Measurements from ENCODE around the gene ARHGEF39. TPM values are rescaled to one million over a fixed set of nuclear protein-coding genes. Genes with fewer than 3 reads are reported as not detected.

ARHGEF39 gene
- total RNA-seq, 1 experiment from 2014 or later = 15.3 TPM

DNA sequence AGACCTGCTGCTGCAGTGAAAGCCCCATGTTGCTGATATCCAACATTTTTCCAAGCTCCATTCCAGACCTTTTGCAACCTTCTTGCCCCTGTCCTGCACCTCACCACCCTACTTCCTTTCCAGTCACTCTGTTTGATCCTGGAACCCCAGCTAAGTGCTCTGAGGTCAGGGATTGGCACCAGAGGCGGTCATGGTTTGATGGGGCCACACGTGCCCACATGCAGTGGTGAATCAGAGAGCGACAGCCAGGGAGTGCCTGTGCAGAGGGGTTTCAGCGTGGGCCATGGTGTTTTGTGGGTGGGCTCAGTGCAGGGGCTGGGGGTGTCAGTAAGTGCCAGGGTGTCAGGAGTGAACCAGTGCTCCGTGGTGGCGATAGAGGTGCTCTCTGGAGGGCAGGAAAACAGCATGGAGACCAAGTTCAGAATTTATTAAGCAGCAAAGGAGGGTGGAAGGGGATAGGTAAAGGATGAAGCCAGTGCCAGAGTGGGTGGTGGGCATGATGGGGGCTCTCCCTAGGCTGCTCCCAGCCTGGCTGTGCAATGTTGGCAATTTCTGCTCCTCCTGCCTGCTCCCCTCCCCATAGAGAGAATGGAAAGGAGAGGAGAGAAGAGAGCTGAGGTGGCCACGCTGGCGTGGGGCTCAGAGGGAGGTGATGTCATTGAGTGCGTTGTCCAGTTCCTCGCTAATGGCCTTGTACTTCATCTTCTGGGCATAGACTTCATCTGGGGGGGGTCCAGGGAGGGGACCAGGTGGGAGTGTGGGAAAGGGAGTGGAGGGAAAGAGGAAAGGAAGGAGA lies 17.7 kb upstream of the ARHGEF39 start:
- no peak overlapping the region for H3K27ac ChIP-seq (ENCODE audit: low read length)
- H3K4me1 ChIP-seq (ENCODE audit: low read length) = peaks cover 16% of the 10 kb centered on the region
- H3K27me3 ChIP-seq (ENCODE audit: low read length) = no peaks in the 10 kb centered on the region
- no peaks in the 10 kb centered on the region for H3K79me2 ChIP-seq (ENCODE audit: low read length)
- no peak overlapping the region for H3K4me2 ChIP-seq (ENCODE audit: low read depth, low read length, poor library complexity, severe bottlenecking)
- no peaks in the 10 kb centered on the region for H4K20me1 ChIP-seq (ENCODE audit: insufficient read depth, low read depth, low read length)
- H3K9ac ChIP-seq (ENCODE audit: low read length) = no peak overlapping the region
- H2AFZ ChIP-seq (ENCODE audit: low read length) = no peak overlapping the region
- no peaks in the 10 kb centered on the region for H3K36me3 ChIP-seq (ENCODE audit: insufficient read depth, low read length)
- DNase-seq = no peak
- no peak overlapping the region for H3K4me3 ChIP-seq (ENCODE audit: low read length)
- H3K9me3 ChIP-seq (ENCODE audit: low read length) = no peaks in the 10 kb centered on the region
- H3K9me2 ChIP-seq (replicated peaks; ENCODE audit: insufficient read depth, low read length) = no peaks in the 10 kb centered on the region

DNA sequence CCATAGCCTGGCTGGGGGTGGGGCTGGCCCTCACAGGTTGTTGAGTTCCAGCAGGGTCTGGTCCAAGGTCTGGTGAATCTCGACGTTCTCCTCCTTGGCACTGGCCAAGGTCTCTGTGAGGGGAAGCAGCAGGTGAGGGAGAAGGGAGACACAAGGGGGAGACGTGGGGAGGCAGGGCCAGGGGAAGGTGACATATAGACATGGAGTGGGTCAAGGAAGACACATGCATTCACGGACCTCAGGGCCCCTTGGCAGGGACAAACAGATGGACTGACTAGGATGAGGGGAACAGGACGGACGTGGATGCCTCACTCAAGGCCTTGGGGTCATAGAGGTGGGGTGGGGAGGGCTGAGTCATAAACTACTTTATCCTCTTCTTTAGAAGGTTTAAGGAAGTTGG lies 17.1 kb upstream of the ARHGEF39 start:
- no peaks in the 10 kb centered on the region for H4K20me1 ChIP-seq (ENCODE audit: insufficient read depth, low read depth, low read length)
- no peak overlapping the region for H2AFZ ChIP-seq (ENCODE audit: low read length)
- H3K9me3 ChIP-seq (ENCODE audit: low read length) = no peaks in the 10 kb centered on the region
- H3K4me1 ChIP-seq (ENCODE audit: low read length) = peaks cover 15% of the 10 kb centered on the region
- no peaks in the 10 kb centered on the region for H3K9me2 ChIP-seq (replicated peaks; ENCODE audit: insufficient read depth, low read length)
- H3K4me2 ChIP-seq (ENCODE audit: low read depth, low read length, poor library complexity, severe bottlenecking) = no peak overlapping the region
- H3K9ac ChIP-seq (ENCODE audit: low read length) = no peak overlapping the region
- H3K36me3 ChIP-seq (ENCODE audit: insufficient read depth, low read length) = no peaks in the 10 kb centered on the region
- no peak for DNase-seq
- no peaks in the 10 kb centered on the region for H3K27me3 ChIP-seq (ENCODE audit: low read length)
- no peak overlapping the region for H3K27ac ChIP-seq (ENCODE audit: low read length)
- H3K79me2 ChIP-seq (ENCODE audit: low read length) = no peaks in the 10 kb centered on the region
- H3K4me3 ChIP-seq (ENCODE audit: low read length) = no peak overlapping the region

DNA sequence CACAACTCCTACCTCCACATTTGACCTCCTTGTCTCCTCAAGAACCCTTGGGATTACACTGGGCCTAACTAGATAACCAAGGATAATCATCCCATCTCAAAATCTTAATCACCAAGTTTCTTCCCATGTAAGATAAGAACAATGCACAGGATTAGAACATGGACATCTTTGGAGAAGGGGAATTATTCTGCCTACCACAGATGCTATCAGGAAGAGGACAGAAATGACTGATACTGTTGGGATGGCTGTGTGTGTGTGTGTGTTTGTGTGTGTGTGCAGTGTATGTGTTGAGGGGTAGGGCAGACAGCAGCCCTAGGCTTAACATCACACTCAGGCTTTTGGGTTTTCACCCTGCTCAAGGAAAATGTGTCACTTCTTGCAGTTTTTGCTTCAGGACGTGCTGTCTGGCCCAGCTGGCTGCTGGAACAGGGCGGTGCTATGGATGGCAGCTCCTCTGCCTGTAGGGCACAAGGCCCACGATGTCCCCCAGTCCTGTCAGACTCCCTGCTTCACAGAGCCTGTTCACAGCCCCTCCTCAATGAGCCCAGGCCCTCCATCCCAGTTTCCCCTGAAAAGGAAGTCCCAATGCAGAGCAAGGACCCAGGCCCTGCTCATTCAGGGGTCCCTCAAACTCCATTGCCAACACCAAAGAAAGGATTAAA lies 16.5 kb upstream of the ARHGEF39 start:
- no peak overlapping the region for H3K4me2 ChIP-seq (ENCODE audit: low read depth, low read length, poor library complexity, severe bottlenecking)
- DNase-seq = no peak
- H4K20me1 ChIP-seq (ENCODE audit: insufficient read depth, low read depth, low read length) = no peaks in the 10 kb centered on the region
- no peaks in the 10 kb centered on the region for H3K9me3 ChIP-seq (ENCODE audit: low read length)
- H2AFZ ChIP-seq (ENCODE audit: low read length) = no peak overlapping the region
- H3K9ac ChIP-seq (ENCODE audit: low read length) = no peak overlapping the region
- no peaks in the 10 kb centered on the region for H3K79me2 ChIP-seq (ENCODE audit: low read length)
- H3K4me1 ChIP-seq (ENCODE audit: low read length) = peaks cover 11% of the 10 kb centered on the region
- no peaks in the 10 kb centered on the region for H3K27me3 ChIP-seq (ENCODE audit: low read length)
- H3K27ac ChIP-seq (ENCODE audit: low read length) = no peak overlapping the region
- no peaks in the 10 kb centered on the region for H3K9me2 ChIP-seq (replicated peaks; ENCODE audit: insufficient read depth, low read length)
- no peaks in the 10 kb centered on the region for H3K36me3 ChIP-seq (ENCODE audit: insufficient read depth, low read length)
- no peak overlapping the region for H3K4me3 ChIP-seq (ENCODE audit: low read length)

DNA sequence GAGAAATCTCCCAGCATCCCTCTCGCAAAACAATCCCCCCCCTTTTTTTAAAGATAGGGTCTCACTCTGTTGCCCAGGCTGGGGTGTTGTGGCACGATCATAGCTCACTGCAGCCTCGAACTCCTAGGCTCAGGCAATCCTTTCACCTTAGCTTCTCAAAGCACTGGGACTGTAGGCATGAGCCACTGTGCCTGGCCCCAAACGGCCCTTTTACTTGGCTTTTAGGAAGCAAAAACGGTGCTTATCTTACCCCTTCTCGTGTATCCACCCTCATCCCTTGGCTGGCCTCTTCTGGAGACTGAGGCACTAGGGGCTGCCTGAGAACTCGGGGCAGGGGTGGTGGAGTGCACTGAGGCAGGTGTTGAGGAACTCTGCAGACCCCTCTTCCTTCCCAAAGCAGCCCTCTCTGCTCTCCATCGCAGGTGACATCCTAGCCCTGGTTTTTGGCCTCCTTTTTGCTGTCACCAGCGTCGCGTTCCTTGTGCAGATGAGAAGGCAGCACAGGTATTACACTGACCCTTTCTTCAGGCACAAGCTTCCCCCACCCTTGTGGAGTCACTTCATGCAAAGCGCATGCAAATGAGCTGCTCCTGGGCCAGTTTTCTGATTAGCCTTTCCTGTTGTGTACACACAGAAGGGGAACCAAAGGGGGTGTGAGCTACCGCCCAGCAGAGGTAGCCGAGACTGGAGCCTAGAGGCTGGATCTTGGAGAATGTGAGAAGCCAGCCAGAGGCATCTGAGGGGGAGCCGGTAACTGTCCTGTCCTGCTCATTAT lies 15.5 kb upstream of the ARHGEF39 start:
- Histone ChIP-seq H3K9me3 (ENCODE audit: low read length) (no peaks in the 10 kb centered on the region), H3K27ac (ENCODE audit: low read length) (no peak overlapping the region), H3K4me1 (ENCODE audit: low read length) (peaks cover 11% of the 10 kb centered on the region), H3K4me2 (ENCODE audit: low read depth, low read length, poor library complexity, severe bottlenecking) (peak overlapping the region; percentile 22), H3K9ac (ENCODE audit: low read length) (no peak overlapping the region), H3K9me2 (replicated peaks; ENCODE audit: insufficient read depth, low read length) (no peaks in the 10 kb centered on the region), H3K4me3 (ENCODE audit: low read length) (no peak overlapping the region), H2AFZ (ENCODE audit: low read length) (no peak overlapping the region), H4K20me1 (ENCODE audit: insufficient read depth, low read depth, low read length) (no peaks in the 10 kb centered on the region), H3K36me3 (ENCODE audit: insufficient read depth, low read length) (no peaks in the 10 kb centered on the region), H3K79me2 (ENCODE audit: low read length) (no peaks in the 10 kb centered on the region), H3K27me3 (ENCODE audit: low read length) (no peaks in the 10 kb centered on the region)
- peak; percentile 69 for DNase-seq

DNA sequence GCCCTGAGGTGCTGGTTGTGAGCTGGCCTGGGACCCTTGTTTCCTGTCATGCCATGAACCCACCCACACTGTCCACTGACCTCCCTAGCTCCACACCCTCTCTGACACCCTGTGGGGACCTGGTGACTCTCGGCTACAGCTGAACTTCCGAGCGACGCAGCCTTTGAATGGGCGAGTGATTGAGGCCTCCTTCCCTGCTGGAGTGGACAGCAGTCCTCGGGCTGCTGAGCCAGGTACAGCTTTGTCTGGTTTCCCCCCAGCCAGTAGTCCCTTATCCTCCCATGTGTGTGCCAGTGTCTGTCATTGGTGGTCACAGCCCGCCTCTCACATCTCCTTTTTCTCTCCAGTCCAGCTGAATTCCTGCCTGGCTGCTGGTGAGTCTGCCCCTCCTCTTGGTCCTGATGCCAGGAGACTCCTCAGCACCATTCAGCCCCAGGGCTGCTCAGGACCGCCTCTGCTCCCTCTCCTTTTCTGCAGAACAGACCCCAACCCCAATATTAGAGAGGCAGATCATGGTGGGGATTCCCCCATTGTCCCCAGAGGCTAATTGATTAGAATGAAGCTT lies 14.9 kb upstream of the ARHGEF39 start:
- no peak overlapping the region for H3K27ac ChIP-seq (ENCODE audit: low read length)

DNA sequence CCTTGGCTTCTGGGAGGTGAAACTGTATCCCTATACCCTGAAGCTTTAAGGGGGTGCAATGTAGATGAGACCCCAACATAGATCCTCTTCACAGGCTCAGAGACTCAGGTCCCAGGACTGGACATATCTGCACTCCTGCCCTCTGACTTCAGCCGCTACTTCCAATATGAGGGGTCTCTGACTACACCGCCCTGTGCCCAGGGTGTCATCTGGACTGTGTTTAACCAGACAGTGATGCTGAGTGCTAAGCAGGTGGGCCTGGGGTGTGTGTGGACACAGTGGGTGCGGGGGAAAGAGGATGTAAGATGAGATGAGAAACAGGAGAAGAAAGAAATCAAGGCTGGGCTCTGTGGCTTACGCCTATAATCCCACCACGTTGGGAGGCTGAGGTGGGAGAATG lies 14.1 kb upstream of the ARHGEF39 start:
- Histone ChIP-seq H3K9me2 (replicated peaks; ENCODE audit: insufficient read depth, low read length) (no peaks in the 10 kb centered on the region), H2AFZ (ENCODE audit: low read length) (no peak overlapping the region), H3K9ac (ENCODE audit: low read length) (no peak overlapping the region), H3K4me3 (ENCODE audit: low read length) (no peak overlapping the region), H3K4me1 (ENCODE audit: low read length) (peaks cover 14% of the 10 kb centered on the region), H3K79me2 (ENCODE audit: low read length) (no peaks in the 10 kb centered on the region), H3K36me3 (ENCODE audit: insufficient read depth, low read length) (no peaks in the 10 kb centered on the region), H4K20me1 (ENCODE audit: insufficient read depth, low read depth, low read length) (no peaks in the 10 kb centered on the region), H3K4me2 (ENCODE audit: low read depth, low read length, poor library complexity, severe bottlenecking) (no peak overlapping the region), H3K27ac (ENCODE audit: low read length) (no peak overlapping the region), H3K9me3 (ENCODE audit: low read length) (no peaks in the 10 kb centered on the region), H3K27me3 (ENCODE audit: low read length) (no peaks in the 10 kb centered on the region)
- no peak for DNase-seq

More for the DNA sequence above, 14.9 kb upstream of the ARHGEF39 start:
- no peak for DNase-seq
- Histone ChIP-seq H3K79me2 (ENCODE audit: low read length) (no peaks in the 10 kb centered on the region), H3K9me2 (replicated peaks; ENCODE audit: insufficient read depth, low read length) (no peaks in the 10 kb centered on the region), H3K36me3 (ENCODE audit: insufficient read depth, low read length) (no peaks in the 10 kb centered on the region), H3K27me3 (ENCODE audit: low read length) (no peaks in the 10 kb centered on the region), H3K4me2 (ENCODE audit: low read depth, low read length, poor library complexity, severe bottlenecking) (no peak overlapping the region), H3K4me3 (ENCODE audit: low read length) (no peak overlapping the region), H3K9ac (ENCODE audit: low read length) (no peak overlapping the region), H3K9me3 (ENCODE audit: low read length) (no peaks in the 10 kb centered on the region), H2AFZ (ENCODE audit: low read length) (no peak overlapping the region), H4K20me1 (ENCODE audit: insufficient read depth, low read depth, low read length) (no peaks in the 10 kb centered on the region), H3K4me1 (ENCODE audit: low read length) (peaks cover 11% of the 10 kb centered on the region)

DNA sequence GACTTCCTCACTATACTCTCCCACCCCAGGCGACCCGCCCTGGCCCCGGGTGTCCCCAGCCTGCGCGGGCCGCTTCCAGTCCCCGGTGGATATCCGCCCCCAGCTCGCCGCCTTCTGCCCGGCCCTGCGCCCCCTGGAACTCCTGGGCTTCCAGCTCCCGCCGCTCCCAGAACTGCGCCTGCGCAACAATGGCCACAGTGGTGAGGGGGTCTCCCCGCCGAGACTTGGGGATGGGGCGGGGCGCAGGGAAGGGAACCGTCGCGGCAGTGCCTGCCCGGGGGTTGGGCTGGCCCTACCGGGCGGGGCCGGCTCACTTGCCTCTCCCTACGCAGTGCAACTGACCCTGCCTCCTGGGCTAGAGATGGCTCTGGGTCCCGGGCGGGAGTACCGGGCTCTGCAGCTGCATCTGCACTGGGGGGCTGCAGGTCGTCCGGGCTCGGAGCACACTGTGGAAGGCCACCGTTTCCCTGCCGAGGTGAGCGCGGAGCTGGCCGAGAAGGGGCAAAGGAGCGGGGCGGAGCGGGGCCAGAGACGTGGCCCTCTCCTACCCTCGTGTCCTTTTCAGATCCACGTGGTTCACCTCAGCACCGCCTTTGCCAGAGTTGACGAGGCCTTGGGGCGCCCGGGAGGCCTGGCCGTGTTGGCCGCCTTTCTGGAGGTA lies 10.9 kb upstream of the ARHGEF39 start:
- no peak for DNase-seq
- H3K27ac ChIP-seq (ENCODE audit: low read length) = no peak overlapping the region
- no peaks in the 10 kb centered on the region for H3K27me3 ChIP-seq (ENCODE audit: low read length)
- H3K9ac ChIP-seq (ENCODE audit: low read length) = no peak overlapping the region
- no peak overlapping the region for H3K4me2 ChIP-seq (ENCODE audit: low read depth, low read length, poor library complexity, severe bottlenecking)
- no peaks in the 10 kb centered on the region for H4K20me1 ChIP-seq (ENCODE audit: insufficient read depth, low read depth, low read length)
- no peak overlapping the region for H2AFZ ChIP-seq (ENCODE audit: low read length)
- H3K79me2 ChIP-seq (ENCODE audit: low read length) = no peaks in the 10 kb centered on the region
- H3K36me3 ChIP-seq (ENCODE audit: insufficient read depth, low read length) = no peaks in the 10 kb centered on the region
- no peak overlapping the region for H3K4me3 ChIP-seq (ENCODE audit: low read length)
- no peaks in the 10 kb centered on the region for H3K9me3 ChIP-seq (ENCODE audit: low read length)
- no peaks in the 10 kb centered on the region for H3K9me2 ChIP-seq (replicated peaks; ENCODE audit: insufficient read depth, low read length)
- H3K4me1 ChIP-seq (ENCODE audit: low read length) = peaks cover 22% of the 10 kb centered on the region

Data from Karpas-422 (cell line).